Astrocyte of the spinal cord (primary cell): ENCODE data around the gene AP1M1.

Experiments used
- DNase-seq: peaks from one replicate; pipeline ENCODE4 v3.0.0; 2011; ENCODE audit warnings: low read depth, low spot score
- H3K4me3 ChIP-seq: 2 replicates; pipeline ENCODE4 v1.5.1; 2011; ENCODE audit warnings: low read depth, mild to moderate bottlenecking, low read length, moderate library complexity
- CTCF ChIP-seq: IDR thresholded peaks from 2 replicates; pipeline ENCODE4 v1.5.1; 2012; ENCODE audit warnings: low read depth, mild to moderate bottlenecking, low read length, inconsistent platforms
- in situ Hi-C: cut with HindIII; loops from 2 replicates; pipeline ENCODE4 v1.10.0; 2017; ENCODE audit warnings: low sequenced_read_pairs

AP1M1 gene

GRCh38 chr19:16184665-16185122, 13.0 kb upstream of the AP1M1 start:
- in situ Hi-C loops: no loop called here
- H3K4me3 ChIP-seq: peak overlapping the region; percentile 99
- DNase-seq: no peak
- TF ChIP-seq CTCF: no peak

- peak within 1 kb of the TSS; percentile 99 for H3K4me3 ChIP-seq
- in situ Hi-C loops: no loop called here
- TF ChIP-seq CTCF: peak; percentile 10
- DNase-seq: peak; percentile 99
Observed at GRCh38 chr19:16185123-16185767, 12.5 kb upstream of the AP1M1 start, which contains the start of gene FAM32A. Gene FAM32A (plus strand): TSS chr19:16185410. CDS start chr19:16185443, 33 bp downstream.

- peak overlapping the region; percentile 99 for H3K4me3 ChIP-seq
- peak; percentile 24 for DNase-seq
- in situ Hi-C loops: no loop called here
- TF ChIP-seq CTCF: peak; percentile 59
Observed at GRCh38 chr19:16185768-16186123, 12.0 kb upstream of the AP1M1 start.

GRCh38 chr19:16188521-16188920, 9.2 kb upstream of the AP1M1 start:
- DNase-seq: no peak
- no peak for TF ChIP-seq CTCF
- in situ Hi-C loops: no loop called here
- no peak overlapping the region for H3K4me3 ChIP-seq

GRCh38 chr19:16190198-16190597, 7.5 kb upstream of the AP1M1 start:
- in situ Hi-C loops: no loop called here
- H3K4me3 ChIP-seq: no peak overlapping the region
- no peak for TF ChIP-seq CTCF
- DNase-seq: no peak

- no peak for TF ChIP-seq CTCF
- in situ Hi-C loops: no loop called here
- no peak for DNase-seq
- no peak overlapping the region for H3K4me3 ChIP-seq
Observed at GRCh38 chr19:16190736-16191135, 7.0 kb upstream of the AP1M1 start.
